Activated CD4-positive, alpha-beta T cell treated with anti-CD3 and anti-CD28 coated beads, Interleukin-2, amount 50 U/mL, for 16 hours (primary cell): ENCODE results near the gene CEP85.
"Not testable (repeated sequence)": the region's sequence is repeated elsewhere in the genome, so short reads cannot be mapped to it uniquely, and the experiment has no call there.

Source experiments
- DNase-seq: peaks from one replicate; pipeline ENCODE4 v3.0.0-alpha.2; 2020

Gene CEP85

GRCh38 chr1:26225033-26225831 is 8.8 kb upstream of the CEP85 start:
- peak; percentile 34 for DNase-seq

GRCh38 chr1:26230682-26231081 is 3.3 kb upstream of the CEP85 start:
- not testable (repeated sequence) for DNase-seq

- peak; percentile 20 for DNase-seq
Observed at GRCh38 chr1:26234644-26235370, 807 bp downstream of the CEP85 start.

- peak; percentile 23 for DNase-seq
Observed at GRCh38 chr1:26237230-26237966, 3.4 kb downstream of the CEP85 start.

- no peak for DNase-seq
Observed at GRCh38 chr1:26239936-26240335, 5.9 kb downstream of the CEP85 start.

- no peak for DNase-seq
Observed at GRCh38 chr1:26252718-26253117, 18.7 kb downstream of the CEP85 start.

GRCh38 chr1:26254404-26254803 is 20.4 kb downstream of the CEP85 start:
- DNase-seq, result no peak

- no peak for DNase-seq
Observed at GRCh38 chr1:26257222-26257621, 23.2 kb downstream of the CEP85 start.

- no peak for DNase-seq
Observed at GRCh38 chr1:26259005-26259404, 25.0 kb downstream of the CEP85 start.

GRCh38 chr1:26259578-26259977 is 25.6 kb downstream of the CEP85 start:
- DNase-seq, result no peak

GRCh38 chr1:26263212-26263611 is 29.2 kb downstream of the CEP85 start:
- DNase-seq, result no peak

GRCh38 chr1:26265405-26265804 is 31.4 kb downstream of the CEP85 start:
- DNase-seq, result no peak

GRCh38 chr1:26268290-26269197 is 34.5 kb downstream of the CEP85 start:
- DNase-seq, result no peak

GRCh38 chr1:26269198-26269550 is 35.2 kb downstream of the CEP85 start:
- DNase-seq, result no peak

- DNase-seq, result peak; percentile 35
Observed at GRCh38 chr1:26274801-26275425, 40.9 kb downstream of the CEP85 start.

- DNase-seq, result peak; percentile 93
Observed at GRCh38 chr1:26275580-26276431, 41.8 kb downstream of the CEP85 start.

- no peak for DNase-seq
Observed at GRCh38 chr1:26276432-26276838, 42.4 kb downstream of the CEP85 start.

- DNase-seq, result no peak
Observed at GRCh38 chr1:26277261-26277661, 43.3 kb downstream of the CEP85 start.

GRCh38 chr1:26277719-26278118 is 43.7 kb downstream of the CEP85 start:
- no peak for DNase-seq

- peak; percentile 3 for DNase-seq
Observed at GRCh38 chr1:26278303-26278702, 44.3 kb downstream of the CEP85 start.
